Ovary (tissue), 9 donors: ENCODE measurements around the gene PHF21B. TPM values are rescaled to one million over a fixed set of nuclear protein-coding genes. Genes with fewer than 3 reads are reported as not detected.
A peak's percentile ranks its signal among the peaks of the same experiment; 100 is the strongest.

Source experiments
- DNase-seq, 5 donors: peaks; one replicate each; pipeline ENCODE4 v3.0.0-alpha.2; 2019 to 2020
- H3K27ac ChIP-seq, 2 donors: fragments of 200-600 bp; one replicate each; pipeline versions ENCODE4 v1.5.1 to v1.8.0; 2019 to 2022
- H3K27me3 ChIP-seq: fragments of 200-600 bp; one replicate; pipeline ENCODE4 v1.8.0; 2022
- H3K36me3 ChIP-seq: fragments of 200-600 bp; sonication (generic); one replicate; pipeline ENCODE4 v1.5.1; 2019
- H3K4me1 ChIP-seq: one replicate; pipeline ENCODE4 v1.8.1; 2013; ENCODE audit warnings: mild to moderate bottlenecking, moderate library complexity; ENCODE audit not compliant: insufficient read depth
- H3K4me3 ChIP-seq: fragments of 200-600 bp; sonication (generic); one replicate; pipeline ENCODE4 v1.5.1; 2017
- H3K9me3 ChIP-seq, 2 donors: fragments of 200-600 bp in 1 of 2; sonication (generic) in 1 of 2; one replicate each; pipeline versions ENCODE4 v1.5.1 to v1.8.1; 2013 to 2019; ENCODE audit warnings: mild to moderate bottlenecking in 1 of 2, moderate library complexity in 1 of 2
- EP300 ChIP-seq: sonication (generic); formaldehyde crosslinking; IDR thresholded peaks from one replicate; pipeline ENCODE4 v1.6.1; 2017; ENCODE audit warnings: antibody characterized with exemption
- POLR2A ChIP-seq: fragments of 450-650 bp; IDR thresholded peaks from one replicate; pipeline ENCODE4 v1.6.1; 2017; ENCODE audit warnings: antibody characterized with exemption, mild to moderate bottlenecking, moderate library complexity
- WGBS, 3 donors: extraction: QIAGEN DNeasy Blood & Tissue Kit in 1 of 3; methylation state at CpG; one replicate each; pipeline versions ENCODE4 v1.1.5 to v1.1.7; 2013 to 2017; 5-methylcytosine and 5-hydroxymethylcytosine counted together
- intact Hi-C, 4 donors: fragments of 100-400 bp; cut with DNase I; formaldehyde crosslinking; loops; one replicate each; pipeline versions ENCODE4 v1.11.0 to v1.15.1; 2022 to 2023
- polyA plus RNA-seq, 2 donors: library from polyadenylated mRNA; stranded (reverse); fragments of 200-250 nt in 1 of 2; fragments of 350-450 nt in 1 of 2; fragmentation: Illumina TruSeq in 1 of 2; extraction: RNeasy Lipid Tissue Mini Kit (QIAGEN cat#74804) in 1 of 2; gene quantifications; one replicate each; pipeline ENCODE4 v1.2.3, GENCODE V29; 2013 to 2014
- total RNA-seq, 7 donors: library from RNA; depleted of rRNA in 2 of 7; stranded (reverse); fragments of >200 nt in 2 of 7; fragmentation: NEBNext Ultra II Directional in 3 of 7; extraction: Animal tissue kit (Norgen Biotek cat#: 25700) in 3 of 7; gene quantifications; one replicate each; pipeline versions ENCODE4 v1.1.0 to v1.2.4, GENCODE V29; 2016 to 2023
- TF ChIP-seq, protein P1 (sequence below), 3 donors: fragments of 450-650 bp in 2 of 3; fragments of 200-600 bp in 1 of 3; IDR thresholded peaks; one replicate each; pipeline versions ENCODE4 v1.5.1 to v1.8.0; 2016 to 2022; ENCODE audit warnings: antibody characterized with exemption in 3 of 3, mild to moderate bottlenecking in 1 of 3
- donor health status: DM: no; HTN: no; CAD: no; lungs with moderate emphysema.
- donor health status: DM: no; HTN: no; CAD: no.
- donor health status: Bipolar disorder and iron deficiency.
- donor health status: DM: yes; HTN: yes; CAD: no.
- donor health status: DM: no; HTN: no; CAD: no.
- donor health status: DM: yes; HTN: yes; CAD: no.

PHF21B gene
- total and polyA plus RNA-seq, 9 donors: 0.95 to 10.7 (median 6.4) TPM

DNA sequence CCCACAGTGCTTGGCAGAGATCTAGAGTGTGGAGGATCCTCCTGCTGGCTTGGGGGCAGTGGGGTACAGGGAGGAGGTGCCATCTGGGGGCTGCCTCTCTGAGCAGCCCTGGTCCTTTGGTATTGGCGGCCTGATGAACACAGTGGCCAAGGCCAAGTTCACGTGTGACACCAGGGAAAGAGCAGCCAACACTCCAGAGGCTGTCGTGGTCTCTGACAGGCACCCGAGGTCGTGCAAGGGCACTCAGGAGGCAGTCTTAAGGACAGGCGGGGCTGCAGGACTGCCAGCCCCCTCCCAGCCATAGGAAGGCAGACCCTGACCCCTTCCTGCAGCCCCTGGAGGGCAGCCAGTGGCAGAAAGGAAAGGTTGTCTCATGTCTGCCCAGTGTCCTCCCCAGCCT lies 30.7 kb downstream of the PHF21B start:
- Histone ChIP-seq H3K36me3 (no peaks in the 10 kb centered on the region), H3K27me3 (no peaks in the 10 kb centered on the region), H3K4me3 (no peak overlapping the region), H3K9me3 (no peaks in the 10 kb centered on the region), H3K4me1 (no peaks in the 10 kb centered on the region), H3K27ac (no peak overlapping the region)
- WGBS, 3 donors: 59 to 85% (median 71%) methylated on average over 6 of the region's 6 CpGs
- TF ChIP-seq, protein P1, sequence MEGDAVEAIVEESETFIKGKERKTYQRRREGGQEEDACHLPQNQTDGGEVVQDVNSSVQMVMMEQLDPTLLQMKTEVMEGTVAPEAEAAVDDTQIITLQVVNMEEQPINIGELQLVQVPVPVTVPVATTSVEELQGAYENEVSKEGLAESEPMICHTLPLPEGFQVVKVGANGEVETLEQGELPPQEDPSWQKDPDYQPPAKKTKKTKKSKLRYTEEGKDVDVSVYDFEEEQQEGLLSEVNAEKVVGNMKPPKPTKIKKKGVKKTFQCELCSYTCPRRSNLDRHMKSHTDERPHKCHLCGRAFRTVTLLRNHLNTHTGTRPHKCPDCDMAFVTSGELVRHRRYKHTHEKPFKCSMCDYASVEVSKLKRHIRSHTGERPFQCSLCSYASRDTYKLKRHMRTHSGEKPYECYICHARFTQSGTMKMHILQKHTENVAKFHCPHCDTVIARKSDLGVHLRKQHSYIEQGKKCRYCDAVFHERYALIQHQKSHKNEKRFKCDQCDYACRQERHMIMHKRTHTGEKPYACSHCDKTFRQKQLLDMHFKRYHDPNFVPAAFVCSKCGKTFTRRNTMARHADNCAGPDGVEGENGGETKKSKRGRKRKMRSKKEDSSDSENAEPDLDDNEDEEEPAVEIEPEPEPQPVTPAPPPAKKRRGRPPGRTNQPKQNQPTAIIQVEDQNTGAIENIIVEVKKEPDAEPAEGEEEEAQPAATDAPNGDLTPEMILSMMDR (IDR thresholded peaks at IDR 0.05): no peak
- TF ChIP-seq EP300: no peak
- TF ChIP-seq POLR2A: no peak
- intact Hi-C loops: loop anchor here in 2 of 4 donors (5.0 to 10.0 kb wide), 2 partner anchors 116 to 118 kb away; no protein-coding TSS in a partner anchor
- no peak for DNase-seq

DNA sequence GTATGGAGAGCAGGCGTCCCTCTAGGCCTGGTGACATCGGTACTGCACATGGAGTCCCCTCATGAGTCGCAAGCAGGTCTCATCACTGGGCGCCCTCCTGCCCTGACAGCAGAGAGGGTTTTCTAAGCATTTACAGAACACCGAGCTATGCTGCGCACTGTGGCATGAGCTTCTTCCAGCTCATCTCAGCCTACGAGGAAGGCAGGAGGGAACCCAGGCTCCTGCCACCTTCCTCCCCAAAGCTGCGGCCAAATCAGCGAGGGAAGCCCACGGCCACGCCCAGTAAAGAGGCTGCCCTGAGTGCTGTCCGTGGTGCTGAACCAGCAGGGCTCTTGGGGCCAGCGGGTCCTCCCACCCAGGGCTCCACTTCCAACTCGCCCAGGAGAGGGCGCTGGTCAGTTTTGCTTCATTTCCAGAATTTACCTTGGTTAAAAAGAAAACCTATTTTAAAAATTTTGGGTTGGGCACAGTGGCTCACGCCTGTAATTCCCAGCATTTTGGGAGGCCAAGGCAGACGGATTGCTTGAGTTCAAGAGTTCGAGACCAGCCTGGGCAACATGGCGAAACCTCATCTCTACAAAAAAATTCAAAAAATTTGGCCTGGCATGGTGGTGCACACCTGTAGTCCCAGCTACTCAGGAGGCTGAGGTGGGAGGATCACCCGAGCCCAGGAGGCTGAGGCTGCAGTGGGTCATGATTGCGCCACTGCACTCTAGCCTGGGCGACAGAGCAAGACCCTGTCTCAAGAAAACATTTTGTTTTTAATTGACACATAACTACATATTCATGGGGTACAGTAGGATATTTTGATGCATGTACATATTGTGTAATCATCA lies 34.2 kb downstream of the PHF21B start:
- H3K27me3 ChIP-seq: no peaks in the 10 kb centered on the region
- H3K9me3 ChIP-seq: no peaks in the 10 kb centered on the region
- WGBS, 3 donors: 37% methylated on average over 20 to 22 of the region's 22 CpGs
- no peak overlapping the region for H3K4me3 ChIP-seq
- peak; percentile 73 to 93 (median 87) for DNase-seq
- H3K4me1 ChIP-seq: no peaks in the 10 kb centered on the region
- no peak overlapping the region for H3K27ac ChIP-seq
- intact Hi-C loops: loop anchor here in 2 of 4 donors (5.0 to 10.0 kb wide), 2 partner anchors 119 to 122 kb away; no protein-coding TSS in a partner anchor
- TF ChIP-seq, protein P1 (IDR thresholded peaks at IDR 0.05): peak; percentile 35 to 56 (median 44)
- TF ChIP-seq EP300: no peak
- no peaks in the 10 kb centered on the region for H3K36me3 ChIP-seq

DNA sequence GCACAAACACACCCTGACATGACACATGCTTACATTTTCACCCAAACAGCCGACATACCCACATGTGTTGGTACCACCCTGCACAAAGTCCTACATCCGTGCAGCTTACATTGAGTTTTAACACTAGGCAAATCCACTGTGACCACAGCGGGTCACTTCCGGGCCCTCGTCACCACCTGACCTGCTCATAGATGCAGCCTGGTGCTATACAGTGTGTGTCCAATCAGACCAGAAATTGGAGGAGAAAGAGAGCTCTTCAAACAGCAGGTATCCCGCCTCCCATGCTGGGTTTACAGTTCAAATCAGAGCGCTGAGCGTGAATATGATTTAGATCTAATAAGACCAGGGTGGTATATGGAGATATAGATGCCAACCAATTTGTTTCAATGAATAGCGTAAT lies 35.4 kb downstream of the PHF21B start:
- no peak overlapping the region for H3K27ac ChIP-seq
- H3K27me3 ChIP-seq: no peaks in the 10 kb centered on the region
- no peak for DNase-seq
- TF ChIP-seq POLR2A (no peak), EP300 (no peak)
- TF ChIP-seq, protein P1 (IDR thresholded peaks at IDR 0.05): no peak
- no peak overlapping the region for H3K4me3 ChIP-seq
- no peaks in the 10 kb centered on the region for H3K4me1 ChIP-seq
- no peaks in the 10 kb centered on the region for H3K9me3 ChIP-seq
- no peaks in the 10 kb centered on the region for H3K36me3 ChIP-seq
- intact Hi-C loops: loop anchor here in 1 of 4 donors (10.0 kb wide), 1 partner anchor 120 kb away; no protein-coding TSS in a partner anchor
- 87 to 94% (median 93%) methylated on average over 9 of the region's 9 CpGs for WGBS, 3 donors

DNA sequence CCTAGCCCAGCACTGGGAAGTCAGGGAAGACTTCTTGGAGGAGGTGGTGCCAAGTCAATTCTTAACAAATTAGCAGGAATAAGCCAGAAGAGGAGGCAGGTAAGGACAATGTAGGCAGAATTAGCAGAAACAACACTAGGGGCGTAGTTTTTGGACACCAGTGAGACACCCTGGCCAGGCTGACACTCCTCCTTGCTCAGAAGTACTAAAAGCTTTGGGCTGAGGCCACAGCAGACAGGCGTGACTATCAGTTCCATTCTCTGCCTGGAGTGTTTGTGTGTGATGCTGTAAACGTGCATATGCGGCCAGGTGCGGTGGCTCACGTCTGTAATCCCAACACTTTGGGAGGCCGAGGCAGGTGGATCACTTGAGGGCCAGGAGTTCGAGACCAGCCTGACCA lies 36.0 kb downstream of the PHF21B start:
- H3K4me1 ChIP-seq: no peaks in the 10 kb centered on the region
- no peak overlapping the region for H3K27ac ChIP-seq
- H3K9me3 ChIP-seq: no peaks in the 10 kb centered on the region
- intact Hi-C loops: loop anchor here in 1 of 4 donors (10.0 kb wide), 1 partner anchor 121 kb away; no protein-coding TSS in a partner anchor
- no peaks in the 10 kb centered on the region for H3K27me3 ChIP-seq
- no peak for TF ChIP-seq EP300
- TF ChIP-seq, protein P1 (IDR thresholded peaks at IDR 0.05): no peak
- no peak for TF ChIP-seq POLR2A
- H3K36me3 ChIP-seq: no peaks in the 10 kb centered on the region
- DNase-seq: no peak
- 86 to 89% (median 89%) methylated on average over 8 of the region's 8 CpGs for WGBS, 3 donors
- no peak overlapping the region for H3K4me3 ChIP-seq
